ENCODE measurements around the gene PNPLA7. TPM values are rescaled to one million over a fixed set of nuclear protein-coding genes. Genes with fewer than 3 reads are reported as not detected.
"Not testable (repeated sequence)": the region's sequence is repeated elsewhere in the genome, so short reads cannot be mapped to it uniquely, and the experiment has no call there.

The PNPLA7 gene
- total RNA-seq, 1 experiment from 2014 or later, result 1.3 TPM

DNA sequence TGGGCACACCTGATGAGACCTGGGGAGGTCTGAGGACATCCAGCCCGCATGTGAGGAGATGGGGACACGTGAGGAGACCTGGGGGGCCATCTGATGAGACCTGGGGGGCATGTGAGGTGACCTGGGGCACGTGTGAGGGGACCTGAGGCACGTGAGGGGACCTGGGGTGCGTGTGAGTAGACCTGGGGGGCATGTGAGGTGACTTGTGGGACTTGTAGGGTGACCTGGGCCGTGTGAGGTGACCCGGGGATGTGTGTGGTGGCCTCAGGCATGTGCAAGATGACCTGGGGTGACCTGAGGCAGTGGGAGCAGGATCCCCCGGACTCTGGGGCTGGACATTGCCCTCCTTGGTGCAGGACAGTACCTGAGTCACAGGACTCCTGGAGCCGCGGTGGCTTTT, 30.6 kb downstream of the PNPLA7 start (continued):
- TF ChIP-seq FOXJ3 (CRISPR knock-in tag; IDR thresholded peaks at IDR 0.05; ENCODE audit: borderline replicate concordance) (no peak), ZNF396 (CRISPR knock-in tag; IDR thresholded peaks at IDR 0.05; ENCODE audit: borderline replicate concordance) (no peak), MXD4 (CRISPR knock-in tag; IDR thresholded peaks at IDR 0.05; ENCODE audit: borderline replicate concordance) (no peak), NFATC4 (CRISPR knock-in tag; IDR thresholded peaks at IDR 0.05) (no peak)

DNA sequence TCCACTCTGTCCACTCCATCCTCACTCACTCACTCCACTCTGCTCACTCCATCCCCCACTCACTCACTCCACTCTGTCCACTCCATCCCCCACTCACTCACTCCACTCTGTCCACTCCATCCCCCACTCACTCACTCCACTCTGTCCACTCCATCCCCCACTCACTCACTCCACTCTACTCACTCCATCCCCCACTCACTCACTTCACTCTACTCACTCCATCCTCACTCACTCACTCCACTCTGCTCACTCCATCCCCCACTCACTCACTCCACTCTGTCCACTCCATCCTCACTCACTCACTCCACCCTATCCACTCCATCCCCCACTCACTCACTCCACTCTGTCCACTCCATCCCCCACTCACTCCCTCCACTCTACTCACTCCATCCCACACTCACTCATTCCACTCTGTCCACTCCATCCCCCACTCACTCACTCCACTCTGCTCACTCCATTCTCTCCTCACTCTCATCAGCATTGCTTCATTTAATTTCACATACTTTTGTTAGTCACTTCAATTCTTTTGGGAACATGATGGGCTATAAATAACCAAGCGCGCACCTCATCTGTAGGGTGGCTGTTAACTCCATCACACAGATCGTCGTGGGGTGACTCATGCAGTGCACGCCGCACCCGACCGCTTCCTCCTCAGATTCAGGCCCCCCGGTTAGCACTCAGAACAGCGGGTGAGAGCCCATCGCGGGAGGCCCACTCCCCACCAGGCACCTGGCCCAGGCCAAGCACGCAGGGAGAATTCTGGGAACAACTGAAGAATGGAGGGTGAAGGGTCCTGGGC, 31.3 kb downstream of the PNPLA7 start:
- H3K27me3 Mint-ChIP-seq (ENCODE audit: low read depth); H3K9me3 Mint-ChIP-seq; H3K4me3 Mint-ChIP-seq; H3K36me3 Mint-ChIP-seq; H3K27ac Mint-ChIP-seq; H3K4me1 Mint-ChIP-seq; DNase-seq (ENCODE audit: low spot score); CTCF ChIA-PET; ATAC-seq; POLR2A ChIA-PET: not testable (repeated sequence)

GRCh38 chr9:137516144-137516917, 33.9 kb downstream of the PNPLA7 start:
- ATAC-seq (peak; percentile 46; the same call in 1 of the 2 replicates), DNase-seq (ENCODE audit: low spot score) (no peak)
- Mint-ChIP-seq H3K9me3 (peaks cover 5% of the 10 kb centered on the region), H3K27ac (no peak overlapping the region), H3K36me3 (no peaks in the 10 kb centered on the region), H3K4me1 (no peaks in the 10 kb centered on the region), H3K27me3 (ENCODE audit: low read depth) (no peaks in the 10 kb centered on the region), H3K4me3 (no peak overlapping the region)
- ChIA-PET CTCF (no interaction called here), POLR2A (no interaction called here)
- no peak for TF ChIP-seq ATF1 (CRISPR knock-in tag; IDR thresholded peaks at IDR 0.05)
- TF ChIP-seq TCF7 (CRISPR knock-in tag; IDR thresholded peaks at IDR 0.05; ENCODE audit: low read depth), result no peak

DNA sequence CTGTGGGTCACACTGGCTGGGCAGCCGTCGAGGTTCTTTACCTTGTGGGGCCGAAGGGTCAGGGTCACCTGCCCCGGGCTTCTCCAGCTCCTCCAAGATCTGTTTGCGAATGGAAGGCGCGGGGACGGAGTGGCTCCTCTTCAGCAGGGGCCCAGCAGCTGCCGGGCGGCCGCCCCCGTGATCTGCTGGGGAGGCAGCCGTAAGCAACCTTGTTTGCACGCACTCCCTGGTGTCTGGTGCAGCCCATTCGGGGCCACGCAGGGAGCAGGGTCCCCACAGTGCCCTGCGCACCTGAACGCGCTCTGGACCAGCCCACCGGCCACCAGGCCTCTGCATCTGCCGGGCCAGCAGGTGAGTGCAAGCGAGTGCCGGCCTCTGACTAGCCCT, 34.9 kb downstream of the PNPLA7 start:
- Mint-ChIP-seq H3K9me3 (peaks cover 10% of the 10 kb centered on the region), H3K4me3 (no peak overlapping the region), H3K27me3 (ENCODE audit: low read depth) (no peaks in the 10 kb centered on the region), H3K36me3 (0 out of 2 replicates have a peak, but pooled peaks cover 3% of the 10 kb centered on the region), H3K27ac (no peak overlapping the region), H3K4me1 (no peaks in the 10 kb centered on the region)
- ATAC-seq (no peak), DNase-seq (ENCODE audit: low spot score) (no peak)
- ChIA-PET CTCF (no interaction called here), POLR2A (no interaction called here)
- TF ChIP-seq CBFB (CRISPR knock-in tag; IDR thresholded peaks at IDR 0.05; ENCODE audit: low read depth) (no peak), NFYB (CRISPR knock-in tag; conservative IDR thresholded peaks at IDR 0.05; ENCODE audit: low read depth) (no peak), NR3C1 (CRISPR knock-in tag; conservative IDR thresholded peaks at IDR 0.05; ENCODE audit: low read depth) (no peak), ZNF416 (CRISPR knock-in tag; IDR thresholded peaks at IDR 0.05) (no peak), CREM (CRISPR knock-in tag; IDR thresholded peaks at IDR 0.05) (no peak), NR1H2 (CRISPR knock-in tag; IDR thresholded peaks at IDR 0.05) (no peak), ZBTB21 (CRISPR knock-in tag; IDR thresholded peaks at IDR 0.05; ENCODE audit: borderline replicate concordance) (no peak), E2F5 (CRISPR knock-in tag; IDR thresholded peaks at IDR 0.05) (no peak), JAZF1 (CRISPR knock-in tag; IDR thresholded peaks at IDR 0.05) (no peak), GABPB1 (CRISPR knock-in tag; IDR thresholded peaks at IDR 0.05) (no peak), NFATC4 (CRISPR knock-in tag; IDR thresholded peaks at IDR 0.05) (no peak)
- TF ChIP-seq, protein P1, sequence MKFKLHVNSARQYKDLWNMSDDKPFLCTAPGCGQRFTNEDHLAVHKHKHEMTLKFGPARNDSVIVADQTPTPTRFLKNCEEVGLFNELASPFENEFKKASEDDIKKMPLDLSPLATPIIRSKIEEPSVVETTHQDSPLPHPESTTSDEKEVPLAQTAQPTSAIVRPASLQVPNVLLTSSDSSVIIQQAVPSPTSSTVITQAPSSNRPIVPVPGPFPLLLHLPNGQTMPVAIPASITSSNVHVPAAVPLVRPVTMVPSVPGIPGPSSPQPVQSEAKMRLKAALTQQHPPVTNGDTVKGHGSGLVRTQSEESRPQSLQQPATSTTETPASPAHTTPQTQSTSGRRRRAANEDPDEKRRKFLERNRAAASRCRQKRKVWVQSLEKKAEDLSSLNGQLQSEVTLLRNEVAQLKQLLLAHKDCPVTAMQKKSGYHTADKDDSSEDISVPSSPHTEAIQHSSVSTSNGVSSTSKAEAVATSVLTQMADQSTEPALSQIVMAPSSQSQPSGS (CRISPR knock-in tag; IDR thresholded peaks at IDR 0.05; ENCODE audit: borderline replicate concordance, low read depth), result no peak
- TF ChIP-seq, protein P2, sequence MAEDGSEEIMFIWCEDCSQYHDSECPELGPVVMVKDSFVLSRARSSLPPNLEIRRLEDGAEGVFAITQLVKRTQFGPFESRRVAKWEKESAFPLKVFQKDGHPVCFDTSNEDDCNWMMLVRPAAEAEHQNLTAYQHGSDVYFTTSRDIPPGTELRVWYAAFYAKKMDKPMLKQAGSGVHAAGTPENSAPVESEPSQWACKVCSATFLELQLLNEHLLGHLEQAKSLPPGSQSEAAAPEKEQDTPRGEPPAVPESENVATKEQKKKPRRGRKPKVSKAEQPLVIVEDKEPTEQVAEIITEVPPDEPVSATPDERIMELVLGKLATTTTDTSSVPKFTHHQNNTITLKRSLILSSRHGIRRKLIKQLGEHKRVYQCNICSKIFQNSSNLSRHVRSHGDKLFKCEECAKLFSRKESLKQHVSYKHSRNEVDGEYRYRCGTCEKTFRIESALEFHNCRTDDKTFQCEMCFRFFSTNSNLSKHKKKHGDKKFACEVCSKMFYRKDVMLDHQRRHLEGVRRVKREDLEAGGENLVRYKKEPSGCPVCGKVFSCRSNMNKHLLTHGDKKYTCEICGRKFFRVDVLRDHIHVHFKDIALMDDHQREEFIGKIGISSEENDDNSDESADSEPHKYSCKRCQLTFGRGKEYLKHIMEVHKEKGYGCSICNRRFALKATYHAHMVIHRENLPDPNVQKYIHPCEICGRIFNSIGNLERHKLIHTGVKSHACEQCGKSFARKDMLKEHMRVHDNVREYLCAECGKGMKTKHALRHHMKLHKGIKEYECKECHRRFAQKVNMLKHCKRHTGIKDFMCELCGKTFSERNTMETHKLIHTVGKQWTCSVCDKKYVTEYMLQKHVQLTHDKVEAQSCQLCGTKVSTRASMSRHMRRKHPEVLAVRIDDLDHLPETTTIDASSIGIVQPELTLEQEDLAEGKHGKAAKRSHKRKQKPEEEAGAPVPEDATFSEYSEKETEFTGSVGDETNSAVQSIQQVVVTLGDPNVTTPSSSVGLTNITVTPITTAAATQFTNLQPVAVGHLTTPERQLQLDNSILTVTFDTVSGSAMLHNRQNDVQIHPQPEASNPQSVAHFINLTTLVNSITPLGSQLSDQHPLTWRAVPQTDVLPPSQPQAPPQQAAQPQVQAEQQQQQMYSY (CRISPR knock-in tag; IDR thresholded peaks at IDR 0.05), result no peak
